GM12872 (cell line): ENCODE data around the gene UMODL1.

Experiments
- CTCF ChIP-seq: IDR thresholded peaks from 3 replicates; pipeline ENCODE4 v1.5.1; 2011; ENCODE audit warnings: low read depth, mild to moderate bottlenecking, low read length, moderate library complexity; ENCODE audit not compliant: insufficient read depth

UMODL1 gene

GRCh38 chr21:42153746-42154145 is 82.6 kb downstream of the UMODL1 start:
- TF ChIP-seq CTCF: no peak

GRCh38 chr21:42154237-42155044 is 83.3 kb downstream of the UMODL1 start:
- TF ChIP-seq CTCF: no peak

- TF ChIP-seq CTCF: no peak
These were observed 84.1 kb downstream of the UMODL1 start for GRCh38 chr21:42155045-42155855.

GRCh38 chr21:42156690-42157605 is 85.8 kb downstream of the UMODL1 start:
- TF ChIP-seq CTCF: no peak

- no peak for TF ChIP-seq CTCF
These were observed 86.6 kb downstream of the UMODL1 start for GRCh38 chr21:42157606-42158310.

- no peak for TF ChIP-seq CTCF
These were observed 87.7 kb downstream of the UMODL1 start for GRCh38 chr21:42158846-42159245.
